ENCODE results near the gene RNF151. TPM values are rescaled to one million over a fixed set of nuclear protein-coding genes. Genes with fewer than 3 reads are reported as not detected.

The RNF151 gene
- total RNA-seq, 4 donors from 2014 or later: not detected

DNA sequence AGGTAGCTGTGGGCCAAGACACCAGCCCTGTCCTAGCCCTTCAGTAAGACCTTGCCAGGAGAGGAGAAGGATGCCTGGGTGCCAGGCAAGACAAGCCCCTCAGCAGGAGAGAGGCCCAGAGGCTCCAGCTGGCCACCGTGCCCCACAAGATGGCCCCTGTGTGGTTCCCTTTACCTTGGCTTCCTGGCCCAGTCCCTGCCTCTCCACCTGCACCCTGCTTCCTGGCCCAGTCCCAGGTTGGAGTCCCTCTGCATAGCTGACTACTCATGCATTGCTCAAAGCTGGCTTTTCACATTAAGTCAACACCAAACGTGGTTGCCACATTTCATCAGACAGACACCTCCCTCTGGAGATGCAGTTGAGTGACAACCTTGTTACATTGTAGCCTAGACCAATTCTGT is 27.1 kb downstream of the RNF151 start:
- no peaks in the 10 kb centered on the region for H3K9me3 ChIP-seq
- H3K27me3 ChIP-seq: peaks cover 26% of the 10 kb centered on the region
- 18% methylated on average over 1 of the region's 2 CpGs for WGBS
- H3K27ac ChIP-seq: no peak overlapping the region
- H3K4me1 ChIP-seq: peaks cover 49% of the 10 kb centered on the region
- TF ChIP-seq POLR2AphosphoS5 (IDR thresholded peaks at IDR 0.05) (no peak), EP300 (IDR thresholded peaks at IDR 0.05) (no peak), POLR2A (IDR thresholded peaks at IDR 0.05) (no peak)
- TF ChIP-seq, protein P1, sequence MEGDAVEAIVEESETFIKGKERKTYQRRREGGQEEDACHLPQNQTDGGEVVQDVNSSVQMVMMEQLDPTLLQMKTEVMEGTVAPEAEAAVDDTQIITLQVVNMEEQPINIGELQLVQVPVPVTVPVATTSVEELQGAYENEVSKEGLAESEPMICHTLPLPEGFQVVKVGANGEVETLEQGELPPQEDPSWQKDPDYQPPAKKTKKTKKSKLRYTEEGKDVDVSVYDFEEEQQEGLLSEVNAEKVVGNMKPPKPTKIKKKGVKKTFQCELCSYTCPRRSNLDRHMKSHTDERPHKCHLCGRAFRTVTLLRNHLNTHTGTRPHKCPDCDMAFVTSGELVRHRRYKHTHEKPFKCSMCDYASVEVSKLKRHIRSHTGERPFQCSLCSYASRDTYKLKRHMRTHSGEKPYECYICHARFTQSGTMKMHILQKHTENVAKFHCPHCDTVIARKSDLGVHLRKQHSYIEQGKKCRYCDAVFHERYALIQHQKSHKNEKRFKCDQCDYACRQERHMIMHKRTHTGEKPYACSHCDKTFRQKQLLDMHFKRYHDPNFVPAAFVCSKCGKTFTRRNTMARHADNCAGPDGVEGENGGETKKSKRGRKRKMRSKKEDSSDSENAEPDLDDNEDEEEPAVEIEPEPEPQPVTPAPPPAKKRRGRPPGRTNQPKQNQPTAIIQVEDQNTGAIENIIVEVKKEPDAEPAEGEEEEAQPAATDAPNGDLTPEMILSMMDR (IDR thresholded peaks at IDR 0.05): no peak
- H3K36me3 ChIP-seq: peaks cover 19% of the 10 kb centered on the region
- no peak for DNase-seq (ENCODE audit: low spot score in 2 of 2)
- H3K4me3 ChIP-seq: no peak overlapping the region

DNA sequence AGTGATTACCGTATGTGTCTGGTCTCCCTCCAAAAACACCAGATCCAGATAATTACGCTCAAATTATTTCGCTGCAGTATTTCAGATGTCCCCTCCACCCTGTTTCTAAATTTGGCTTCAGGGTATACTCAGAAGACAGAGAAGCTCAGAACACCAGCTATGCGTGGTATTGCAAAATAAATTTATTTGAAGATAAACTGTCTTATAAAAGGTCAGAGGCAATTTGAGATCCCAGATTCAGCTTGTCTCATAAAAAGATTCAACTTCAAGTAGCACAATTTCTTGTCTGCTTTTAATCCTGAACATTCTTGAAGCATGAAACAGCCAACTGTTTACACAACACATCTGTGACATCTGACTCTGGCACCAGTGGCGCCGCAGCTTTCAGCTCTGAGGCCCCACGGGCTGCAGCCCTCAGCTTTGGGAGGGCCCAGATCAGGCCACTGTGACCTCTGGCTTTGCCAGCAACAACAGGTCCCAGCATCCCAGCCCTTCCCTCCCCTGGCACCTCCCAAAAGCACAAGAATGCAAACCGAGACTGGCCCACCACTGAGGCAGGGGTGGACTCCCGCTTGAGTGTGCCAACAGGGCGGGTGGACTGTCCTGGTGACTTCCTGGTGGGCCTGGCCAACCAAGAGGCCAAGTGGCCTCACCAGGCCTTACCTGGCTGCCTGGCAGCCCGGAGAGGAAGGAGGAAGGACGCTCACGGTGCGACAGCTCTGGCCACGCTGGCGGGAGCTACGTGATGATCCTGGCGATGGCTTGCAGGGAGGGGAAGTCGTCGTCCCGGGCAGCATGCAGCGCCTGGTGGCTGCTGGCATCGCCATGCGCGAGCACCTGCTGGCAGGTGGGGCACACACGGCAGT is 31.1 kb downstream of the RNF151 start:
- H3K9me3 ChIP-seq: no peaks in the 10 kb centered on the region
- DNase-seq (ENCODE audit: low spot score in 2 of 2): no peak
- WGBS: 78% methylated on average over 26 of the region's 26 CpGs
- H3K27me3 ChIP-seq: no peaks in the 10 kb centered on the region
- peaks cover 59% of the 10 kb centered on the region for H3K36me3 ChIP-seq
- no peak overlapping the region for H3K4me3 ChIP-seq
- TF ChIP-seq EP300 (IDR thresholded peaks at IDR 0.05) (no peak), POLR2AphosphoS5 (IDR thresholded peaks at IDR 0.05) (no peak), POLR2A (IDR thresholded peaks at IDR 0.05) (no peak)
- TF ChIP-seq, protein P1 (IDR thresholded peaks at IDR 0.05): no peak
- peaks cover 14% of the 10 kb centered on the region for H3K4me1 ChIP-seq
- H3K27ac ChIP-seq: peak overlapping the region; percentile 63

DNA sequence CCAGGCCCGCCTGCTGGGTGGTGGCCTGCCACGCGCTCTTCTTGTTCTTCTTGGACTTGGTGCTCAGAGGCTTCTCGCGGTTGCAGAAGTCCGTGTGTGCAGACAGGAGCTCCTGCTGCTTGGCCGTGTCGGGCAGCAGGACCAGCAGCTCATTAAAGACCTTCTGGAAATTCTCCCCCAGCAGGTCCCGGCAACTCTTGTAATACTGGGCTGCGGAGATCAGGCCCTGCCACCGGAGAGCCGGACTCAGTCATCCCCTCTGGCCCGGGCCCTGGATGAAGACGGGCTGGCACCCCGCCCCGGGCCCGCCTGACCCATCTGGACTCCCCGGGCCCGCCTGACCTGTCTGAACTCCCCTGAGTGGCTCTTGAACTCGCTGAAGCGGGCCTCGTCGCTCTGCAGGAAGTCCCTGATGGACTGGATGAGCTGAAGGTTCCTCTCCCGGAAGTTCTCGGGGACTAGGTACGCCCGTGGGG is 31.7 kb downstream of the RNF151 start:
- Histone ChIP-seq H3K4me3 (no peak overlapping the region), H3K27ac (no peak overlapping the region), H3K9me3 (no peaks in the 10 kb centered on the region), H3K36me3 (peaks cover 65% of the 10 kb centered on the region), H3K27me3 (no peaks in the 10 kb centered on the region), H3K4me1 (peaks cover 16% of the 10 kb centered on the region)
- WGBS: 90% methylated on average over 21 of the region's 27 CpGs
- TF ChIP-seq, protein P1 (IDR thresholded peaks at IDR 0.05): no peak
- TF ChIP-seq POLR2A (IDR thresholded peaks at IDR 0.05) (no peak), POLR2AphosphoS5 (IDR thresholded peaks at IDR 0.05) (no peak), EP300 (IDR thresholded peaks at IDR 0.05) (no peak)
- no peak for DNase-seq (ENCODE audit: low spot score in 2 of 2)

DNA sequence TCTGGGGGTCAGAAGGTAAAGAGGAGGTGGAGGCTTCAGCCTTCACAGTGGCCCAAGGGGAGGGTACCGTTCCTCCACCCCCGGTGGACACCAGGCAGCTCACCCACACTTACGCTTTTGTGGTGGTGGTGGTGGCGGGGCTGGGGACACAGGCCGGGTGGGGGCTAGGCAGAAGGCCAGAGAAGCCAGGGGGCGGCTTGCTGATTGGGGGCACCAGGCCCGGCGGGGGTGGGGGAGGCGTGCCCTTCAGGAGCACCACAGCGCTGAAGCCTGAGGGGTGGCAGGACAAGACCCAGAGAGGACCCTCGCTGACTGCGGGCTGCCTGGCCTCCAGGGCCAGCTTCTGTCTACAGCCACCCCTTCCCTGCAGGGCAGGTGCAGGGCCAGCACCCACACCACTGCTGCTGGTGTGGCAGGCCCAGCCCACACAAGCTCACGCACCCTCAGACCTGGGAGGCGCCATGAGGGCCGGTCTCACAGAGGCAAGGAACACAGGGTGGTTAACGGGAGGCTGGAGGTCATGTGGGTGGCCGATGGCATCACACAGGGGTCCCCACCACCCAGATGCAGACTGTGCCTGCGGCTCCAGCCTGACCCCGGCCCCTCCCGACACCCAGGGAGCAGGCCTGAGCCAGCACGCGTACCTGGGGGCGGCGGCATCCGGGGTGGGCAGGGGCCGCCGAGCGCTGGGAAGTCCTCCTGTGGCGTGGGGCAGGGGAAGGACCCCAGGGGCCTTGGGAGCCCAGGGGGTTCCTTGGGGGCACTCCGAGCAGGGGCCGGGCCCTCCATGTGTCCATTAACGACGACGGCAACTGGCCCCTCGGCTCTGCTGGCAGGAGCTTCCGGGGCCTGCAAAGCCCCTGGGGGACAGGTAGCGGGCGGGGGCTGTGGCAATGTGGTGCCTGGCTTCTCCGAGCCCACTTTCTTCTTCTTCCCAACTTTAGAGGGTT is 32.5 kb downstream of the RNF151 start:
- Histone ChIP-seq H3K4me3 (no peak overlapping the region), H3K36me3 (peaks cover 67% of the 10 kb centered on the region), H3K27me3 (no peaks in the 10 kb centered on the region), H3K9me3 (no peaks in the 10 kb centered on the region), H3K4me1 (peaks cover 23% of the 10 kb centered on the region), H3K27ac (no peak overlapping the region)
- DNase-seq (ENCODE audit: low spot score in 2 of 2): no peak
- 89% methylated on average over 7 of the region's 39 CpGs for WGBS
- TF ChIP-seq POLR2A (IDR thresholded peaks at IDR 0.05): no peak
- TF ChIP-seq POLR2AphosphoS5 (IDR thresholded peaks at IDR 0.05): no peak
- TF ChIP-seq EP300 (IDR thresholded peaks at IDR 0.05): no peak

DNA sequence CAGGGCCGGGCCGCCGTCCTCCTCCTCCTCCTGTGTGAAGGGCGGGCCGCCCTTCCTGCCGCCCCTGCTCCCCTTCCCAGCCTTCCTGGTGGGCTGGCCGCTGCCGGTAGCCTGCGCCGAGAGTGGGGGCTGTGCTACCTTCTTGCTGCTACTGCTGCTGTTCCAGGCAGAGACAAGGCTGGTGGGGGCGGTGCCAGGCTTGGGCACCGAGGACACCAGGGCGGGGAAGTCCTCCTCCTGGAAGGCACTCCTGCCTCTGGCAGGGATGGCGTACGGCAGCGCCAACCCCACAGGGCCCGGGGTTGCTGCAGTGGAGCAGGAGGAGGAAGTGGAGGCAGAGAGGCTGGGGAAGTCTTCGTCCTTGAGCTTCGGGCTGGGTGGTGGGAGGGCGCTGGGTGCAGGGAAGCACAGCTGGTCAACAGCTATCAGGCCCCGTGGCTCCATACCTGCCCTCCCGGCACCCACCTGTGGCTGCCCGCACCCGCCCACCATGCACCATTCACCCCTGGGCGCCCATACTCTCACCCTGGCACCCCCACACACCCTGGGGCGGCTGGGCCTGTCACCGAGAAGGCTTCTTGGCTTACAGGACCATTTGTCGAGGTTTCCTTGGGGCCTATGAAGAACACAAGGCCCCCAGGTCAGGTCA is 33.3 kb downstream of the RNF151 start:
- H3K36me3 ChIP-seq: peaks cover 67% of the 10 kb centered on the region
- no peaks in the 10 kb centered on the region for H3K27me3 ChIP-seq
- H3K27ac ChIP-seq: no peak overlapping the region
- TF ChIP-seq POLR2AphosphoS5 (IDR thresholded peaks at IDR 0.05) (no peak), POLR2A (IDR thresholded peaks at IDR 0.05) (no peak), EP300 (IDR thresholded peaks at IDR 0.05) (no peak)
- TF ChIP-seq, protein P1 (IDR thresholded peaks at IDR 0.05): no peak
- no peaks in the 10 kb centered on the region for H3K9me3 ChIP-seq
- H3K4me1 ChIP-seq: peaks cover 32% of the 10 kb centered on the region
- H3K4me3 ChIP-seq: no peak overlapping the region
- WGBS: 79% methylated on average over 12 of the region's 28 CpGs
- no peak for DNase-seq (ENCODE audit: low spot score in 2 of 2)

All from suprapubic skin (tissue), 4 donors.